ENCODE data around the gene HOXA3.

Gene HOXA3

GRCh38 chr7:27082171-27082570 lies 70.2 kb downstream of the HOXA3 start:
- no peak for FAIRE-seq

- no peak for FAIRE-seq
Observed at GRCh38 chr7:27080844-27081436, 71.4 kb downstream of the HOXA3 start.

- no peak for FAIRE-seq
Observed at GRCh38 chr7:27079234-27079975, 73.0 kb downstream of the HOXA3 start.

- FAIRE-seq: no peak
Observed at GRCh38 chr7:27078616-27079233, 73.7 kb downstream of the HOXA3 start.

DNA sequence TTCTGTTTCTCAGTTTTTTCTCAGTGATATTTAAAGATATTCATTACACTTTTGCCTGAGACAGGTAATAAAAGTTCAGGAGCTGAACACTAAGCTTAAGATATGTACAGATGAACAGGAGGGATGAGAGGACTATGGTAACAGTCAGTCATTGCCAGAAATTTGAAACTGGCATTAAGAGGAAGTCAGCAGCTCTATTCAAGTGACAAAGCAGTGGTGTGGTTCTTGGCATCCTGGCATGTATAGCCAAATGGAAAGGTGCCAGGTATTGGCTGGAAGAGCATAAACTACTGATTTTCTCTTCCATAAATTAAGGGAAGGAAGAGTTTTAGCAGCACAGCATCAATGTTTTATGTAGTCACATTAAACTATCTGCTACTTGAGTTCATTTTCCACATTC lies 79.3 kb downstream of the HOXA3 start:
- no peak for FAIRE-seq

- FAIRE-seq: no peak
Observed at GRCh38 chr7:27071622-27072390, 80.6 kb downstream of the HOXA3 start.

GRCh38 chr7:27068259-27068658 lies 84.1 kb downstream of the HOXA3 start:
- no peak for FAIRE-seq

DNA sequence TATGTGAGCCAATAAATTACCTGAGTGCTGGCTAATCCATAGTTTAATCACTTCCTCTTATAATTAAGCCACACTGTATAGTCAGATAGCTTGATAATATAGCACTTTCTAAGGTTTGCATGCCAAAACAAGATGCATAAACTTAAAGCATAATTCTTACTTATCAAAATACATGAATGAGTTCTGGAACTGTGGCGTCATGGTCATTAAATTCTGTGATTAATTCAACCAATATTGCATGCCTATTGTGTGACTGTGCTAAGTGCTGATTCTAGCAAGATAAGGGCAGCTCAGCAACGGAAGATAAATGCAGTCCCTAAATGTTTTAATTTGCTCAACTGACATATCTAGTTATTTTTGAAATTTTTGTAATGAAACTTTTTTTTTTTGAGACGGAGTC lies 86.2 kb downstream of the HOXA3 start:
- no peak for FAIRE-seq

DNA sequence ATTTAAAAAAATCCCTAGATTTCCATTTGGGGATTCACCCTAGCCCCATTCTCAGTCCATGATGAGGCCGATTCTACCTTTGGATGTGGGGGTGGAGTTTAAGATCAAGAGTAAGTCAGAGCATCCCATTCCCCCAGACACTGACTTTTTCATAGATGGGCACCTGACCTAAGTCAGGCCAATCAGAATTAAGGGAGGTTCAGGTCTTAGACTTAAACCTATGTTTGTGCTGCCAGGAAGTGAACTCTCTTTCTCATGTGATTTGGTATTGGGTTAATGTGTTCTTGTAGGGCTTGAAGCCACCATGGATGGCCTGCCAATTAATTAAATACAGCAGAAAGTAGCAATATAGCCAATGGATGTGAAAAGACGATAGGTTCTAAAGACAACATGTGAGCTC lies 86.7 kb downstream of the HOXA3 start:
- FAIRE-seq: no peak

DNA sequence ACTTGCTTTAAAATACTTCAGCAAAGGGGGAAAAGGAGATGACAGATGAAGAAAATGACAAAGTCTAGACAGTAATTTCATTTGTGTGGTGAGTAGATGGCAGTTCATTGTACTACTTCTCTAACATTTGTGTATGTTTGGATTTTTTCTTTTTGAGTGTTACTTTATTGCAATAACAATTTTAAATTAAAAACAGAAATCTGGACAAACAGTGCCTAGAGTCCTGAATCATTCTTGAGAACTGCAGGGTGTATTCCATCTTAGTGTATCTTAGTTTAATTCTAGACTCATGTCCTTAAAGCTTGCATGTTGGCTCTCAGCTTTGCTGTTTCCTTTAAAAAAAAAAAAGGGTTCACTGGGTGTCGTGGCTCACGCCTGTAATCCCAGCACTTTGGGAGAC lies 87.7 kb downstream of the HOXA3 start:
- FAIRE-seq: no peak

DNA sequence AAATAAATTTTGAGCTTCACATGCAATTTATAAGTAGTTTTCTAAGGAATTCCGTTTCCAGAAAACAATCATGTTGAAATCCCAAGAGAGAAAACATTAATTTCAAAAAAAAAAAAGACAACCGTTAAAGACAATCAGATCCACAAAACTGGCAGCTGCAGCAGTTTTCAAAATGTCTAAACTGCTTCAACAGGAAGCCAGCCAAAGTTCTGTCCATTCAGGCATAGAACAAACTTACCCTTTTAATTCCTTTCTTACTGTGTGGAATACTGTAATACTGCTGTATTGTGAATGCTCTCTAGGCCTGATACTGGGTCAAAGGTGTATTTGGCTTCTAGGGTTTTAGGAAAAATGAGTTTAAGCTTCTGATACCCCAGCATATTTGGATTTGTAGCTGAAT lies 88.2 kb downstream of the HOXA3 start:
- FAIRE-seq: no peak

DNA sequence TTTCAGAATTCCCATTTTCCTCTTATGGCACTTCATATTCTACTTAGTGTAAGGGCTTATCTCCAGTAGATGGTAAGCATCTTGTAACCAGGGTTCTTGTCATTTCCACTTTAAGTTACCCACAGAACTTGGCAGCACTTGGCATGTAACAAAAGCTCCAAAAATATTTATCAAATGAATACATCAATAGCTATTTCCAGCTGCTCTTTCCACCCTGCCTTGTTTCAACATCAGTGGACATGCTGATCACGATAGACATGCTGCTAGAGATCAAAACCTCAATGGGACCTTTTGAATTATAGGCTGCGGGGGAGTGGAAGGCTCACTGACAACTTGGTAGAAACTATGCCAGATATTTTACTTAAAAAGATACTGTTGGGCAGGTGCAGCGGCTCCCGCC lies 89.4 kb downstream of the HOXA3 start:
- FAIRE-seq: no peak

Measured in colon (tissue), 2 donors.